Neural cell (in vitro differentiated cells): ENCODE results near the gene SERPINI1. TPM values are rescaled to one million over a fixed set of nuclear protein-coding genes. Genes with fewer than 3 reads are reported as not detected.

Source experiments
- H2AFZ ChIP-seq: fragments of 200-600, 300-800 bp; sonication (generic), shearing (Covaris generic); 2 replicates; pipeline ENCODE4 v1.6.0; 2014; ENCODE audit warnings: low read depth, mild to moderate bottlenecking, antibody characterized with exemption, low read length, moderate library complexity
- H3F3A ChIP-seq: fragments of 200-600 bp; shearing (Covaris generic); 2 replicates; pipeline ENCODE4 v1.6.1; 2016; ENCODE audit warnings: mild to moderate bottlenecking, moderate library complexity, mixed read lengths, antibody characterized with exemption, low read length; ENCODE audit not compliant: insufficient read depth, poor library complexity, severe bottlenecking
- H3K27ac ChIP-seq: fragments of 200-600, 300-800 bp; sonication (generic), shearing (Covaris generic); 2 replicates; pipeline ENCODE4 v1.5.1; 2014; ENCODE audit warnings: mild to moderate bottlenecking, low read length, moderate library complexity
- H3K27me3 ChIP-seq: fragments of 300-800, 200-600 bp; sonication (generic), shearing (Covaris generic); 2 replicates; pipeline ENCODE4 v1.6.0; 2014; ENCODE audit warnings: mild to moderate bottlenecking, low read depth, low read length, moderate library complexity; ENCODE audit not compliant: insufficient read depth
- H3K36me3 ChIP-seq: fragments of 300-800, 200-600 bp; sonication (generic), shearing (Covaris generic); 2 replicates; pipeline ENCODE4 v1.5.1; 2014; ENCODE audit warnings: mild to moderate bottlenecking, antibody characterized with exemption, low read length, moderate library complexity; ENCODE audit not compliant: insufficient read depth
- H3K4me2 ChIP-seq: fragments of 300-800, 200-600 bp; sonication (generic), shearing (Covaris generic); 2 replicates; pipeline ENCODE4 v1.6.0; 2014; ENCODE audit warnings: mild to moderate bottlenecking, low read length
- H3K4me3 ChIP-seq: fragments of 300-800, 200-600 bp; sonication (generic), shearing (Covaris generic); 2 replicates; pipeline ENCODE4 v1.5.1; 2014; ENCODE audit warnings: mild to moderate bottlenecking, low read length, moderate library complexity
- H3K79me2 ChIP-seq: fragments of 200-600 bp; shearing (Covaris generic); replicated peaks from 2 replicates; pipeline ENCODE4 v1.6.0; 2014; ENCODE audit warnings: mild to moderate bottlenecking, low read length, moderate library complexity; ENCODE audit not compliant: insufficient read depth
- H3K9ac ChIP-seq: fragments of 300-800, 200-600 bp; sonication (generic), shearing (Covaris generic); 2 replicates; pipeline ENCODE4 v1.6.1; 2016; ENCODE audit warnings: mild to moderate bottlenecking, low read length, mixed read lengths
- H3K9me2 ChIP-seq: fragments of 200-600 bp; shearing (Covaris generic); 2 replicates; pipeline ENCODE4 v1.6.1; 2016; ENCODE audit warnings: mild to moderate bottlenecking, low read length, mixed read lengths; ENCODE audit not compliant: insufficient read depth
- H3K9me3 ChIP-seq: fragments of 200-600, 300-800 bp; sonication (generic), shearing (Covaris generic); 2 replicates; pipeline ENCODE4 v1.6.1; 2016; ENCODE audit warnings: mild to moderate bottlenecking, mixed run types, low read length, moderate library complexity, mixed read lengths
- H4K20me1 ChIP-seq: fragments of 200-600 bp; shearing (Covaris generic); 2 replicates; pipeline ENCODE4 v1.6.1; 2016; ENCODE audit warnings: mild to moderate bottlenecking, mixed run types; ENCODE audit not compliant: insufficient read depth
- EP300 ChIP-seq: fragments of 450-650 bp; conservative IDR thresholded peaks from 2 replicates; pipeline ENCODE4 v1.6.1; 2014; ENCODE audit warnings: antibody characterized with exemption, mild to moderate bottlenecking, moderate library complexity; ENCODE audit not compliant: poor library complexity, severe bottlenecking
- EZH2 ChIP-seq: fragments of 200-600, 300-800 bp; shearing (Covaris generic), sonication (generic); IDR thresholded peaks from 2 replicates; pipeline ENCODE4 v1.6.1; 2014; ENCODE audit warnings: antibody characterized with exemption, low read length, borderline replicate concordance, mild to moderate bottlenecking; ENCODE audit not compliant: insufficient read depth, poor library complexity, severe bottlenecking
- MXI1 ChIP-seq: fragments of 450-650 bp; conservative IDR thresholded peaks from 2 replicates; pipeline ENCODE4 v1.6.1; 2014; ENCODE audit warnings: antibody characterized with exemption, mild to moderate bottlenecking; ENCODE audit not compliant: poor library complexity, severe bottlenecking
- POLR2AphosphoS5 ChIP-seq: IDR thresholded peaks from 2 replicates; pipeline ENCODE4 v1.6.1; 2012
- RAD21 ChIP-seq: fragments of 450-650 bp; conservative IDR thresholded peaks from 2 replicates; pipeline ENCODE4 v1.6.1; 2014; ENCODE audit warnings: antibody characterized with exemption, mild to moderate bottlenecking, moderate library complexity
- SMC3 ChIP-seq: fragments of 450-650 bp; conservative IDR thresholded peaks from 2 replicates; pipeline ENCODE4 v1.6.1; 2014; ENCODE audit warnings: antibody characterized with exemption, mild to moderate bottlenecking, moderate library complexity; ENCODE audit not compliant: poor library complexity
- TAF1 ChIP-seq: IDR thresholded peaks from 2 replicates; pipeline ENCODE4 v1.6.1; 2012; ENCODE audit warnings: low read depth
- polyA plus RNA-seq: library from polyadenylated mRNA; depleted of rRNA; stranded (reverse); fragments of >200 nt; gene quantifications from 2 replicates; pipeline ENCODE4 v1.2.3, GENCODE V29; 2014
- TF ChIP-seq, protein P1 (sequence below): fragments of 450-650 bp; IDR thresholded peaks from 2 replicates; pipeline ENCODE4 v1.5.1; 2014; ENCODE audit warnings: antibody characterized with exemption, mild to moderate bottlenecking, moderate library complexity; ENCODE audit not compliant: poor library complexity, severe bottlenecking
- TF ChIP-seq, protein P2 (sequence below): IDR thresholded peaks from 2 replicates; pipeline ENCODE4 v1.6.1; 2012; ENCODE audit warnings: borderline replicate concordance

The SERPINI1 gene
- polyA plus RNA-seq, 1 donor from 2014 or later: 150 TPM

DNA sequence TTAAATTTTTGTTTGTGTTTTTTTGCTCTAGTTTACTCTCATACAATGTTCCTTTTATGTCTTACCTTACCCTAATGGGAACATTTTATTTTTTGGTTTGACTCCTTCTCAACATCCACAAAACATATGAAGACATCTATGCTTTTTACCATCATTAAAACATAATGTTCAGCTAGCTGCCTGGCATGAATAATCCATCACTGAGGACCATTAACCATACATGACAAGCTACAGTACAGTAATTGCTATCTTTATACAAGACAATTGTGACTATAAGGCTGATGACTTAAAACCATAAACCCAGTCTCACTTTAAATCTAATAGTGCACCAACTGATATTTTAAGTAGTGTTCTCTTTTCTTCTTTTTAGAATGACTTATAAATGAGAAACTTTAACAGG, 13.7 kb downstream of the SERPINI1 start:
- H3K79me2 ChIP-seq: no peaks in the 10 kb centered on the region
- no peak overlapping the region for H3K9ac ChIP-seq
- H3K36me3 ChIP-seq: no peaks in the 10 kb centered on the region
- no peaks in the 10 kb centered on the region for H3K9me2 ChIP-seq
- no peaks in the 10 kb centered on the region for H3K27me3 ChIP-seq
- no peaks in the 10 kb centered on the region for H4K20me1 ChIP-seq
- peaks cover 6% of the 10 kb centered on the region for H3F3A ChIP-seq
- peak overlapping the region; percentile 41 for H3K4me3 ChIP-seq
- TF ChIP-seq POLR2AphosphoS5: peak; percentile 76
- TF ChIP-seq, protein P1, sequence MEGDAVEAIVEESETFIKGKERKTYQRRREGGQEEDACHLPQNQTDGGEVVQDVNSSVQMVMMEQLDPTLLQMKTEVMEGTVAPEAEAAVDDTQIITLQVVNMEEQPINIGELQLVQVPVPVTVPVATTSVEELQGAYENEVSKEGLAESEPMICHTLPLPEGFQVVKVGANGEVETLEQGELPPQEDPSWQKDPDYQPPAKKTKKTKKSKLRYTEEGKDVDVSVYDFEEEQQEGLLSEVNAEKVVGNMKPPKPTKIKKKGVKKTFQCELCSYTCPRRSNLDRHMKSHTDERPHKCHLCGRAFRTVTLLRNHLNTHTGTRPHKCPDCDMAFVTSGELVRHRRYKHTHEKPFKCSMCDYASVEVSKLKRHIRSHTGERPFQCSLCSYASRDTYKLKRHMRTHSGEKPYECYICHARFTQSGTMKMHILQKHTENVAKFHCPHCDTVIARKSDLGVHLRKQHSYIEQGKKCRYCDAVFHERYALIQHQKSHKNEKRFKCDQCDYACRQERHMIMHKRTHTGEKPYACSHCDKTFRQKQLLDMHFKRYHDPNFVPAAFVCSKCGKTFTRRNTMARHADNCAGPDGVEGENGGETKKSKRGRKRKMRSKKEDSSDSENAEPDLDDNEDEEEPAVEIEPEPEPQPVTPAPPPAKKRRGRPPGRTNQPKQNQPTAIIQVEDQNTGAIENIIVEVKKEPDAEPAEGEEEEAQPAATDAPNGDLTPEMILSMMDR: no peak
- peak; percentile 83 for TF ChIP-seq EP300
- no peak for TF ChIP-seq TAF1
- TF ChIP-seq, protein P2, sequence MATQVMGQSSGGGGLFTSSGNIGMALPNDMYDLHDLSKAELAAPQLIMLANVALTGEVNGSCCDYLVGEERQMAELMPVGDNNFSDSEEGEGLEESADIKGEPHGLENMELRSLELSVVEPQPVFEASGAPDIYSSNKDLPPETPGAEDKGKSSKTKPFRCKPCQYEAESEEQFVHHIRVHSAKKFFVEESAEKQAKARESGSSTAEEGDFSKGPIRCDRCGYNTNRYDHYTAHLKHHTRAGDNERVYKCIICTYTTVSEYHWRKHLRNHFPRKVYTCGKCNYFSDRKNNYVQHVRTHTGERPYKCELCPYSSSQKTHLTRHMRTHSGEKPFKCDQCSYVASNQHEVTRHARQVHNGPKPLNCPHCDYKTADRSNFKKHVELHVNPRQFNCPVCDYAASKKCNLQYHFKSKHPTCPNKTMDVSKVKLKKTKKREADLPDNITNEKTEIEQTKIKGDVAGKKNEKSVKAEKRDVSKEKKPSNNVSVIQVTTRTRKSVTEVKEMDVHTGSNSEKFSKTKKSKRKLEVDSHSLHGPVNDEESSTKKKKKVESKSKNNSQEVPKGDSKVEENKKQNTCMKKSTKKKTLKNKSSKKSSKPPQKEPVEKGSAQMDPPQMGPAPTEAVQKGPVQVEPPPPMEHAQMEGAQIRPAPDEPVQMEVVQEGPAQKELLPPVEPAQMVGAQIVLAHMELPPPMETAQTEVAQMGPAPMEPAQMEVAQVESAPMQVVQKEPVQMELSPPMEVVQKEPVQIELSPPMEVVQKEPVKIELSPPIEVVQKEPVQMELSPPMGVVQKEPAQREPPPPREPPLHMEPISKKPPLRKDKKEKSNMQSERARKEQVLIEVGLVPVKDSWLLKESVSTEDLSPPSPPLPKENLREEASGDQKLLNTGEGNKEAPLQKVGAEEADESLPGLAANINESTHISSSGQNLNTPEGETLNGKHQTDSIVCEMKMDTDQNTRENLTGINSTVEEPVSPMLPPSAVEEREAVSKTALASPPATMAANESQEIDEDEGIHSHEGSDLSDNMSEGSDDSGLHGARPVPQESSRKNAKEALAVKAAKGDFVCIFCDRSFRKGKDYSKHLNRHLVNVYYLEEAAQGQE: no peak
- no peaks in the 10 kb centered on the region for H3K9me3 ChIP-seq
- H2AFZ ChIP-seq: no peak overlapping the region
- peak overlapping the region; percentile 71 for H3K27ac ChIP-seq
- peak overlapping the region; percentile 29 for H3K4me2 ChIP-seq

DNA sequence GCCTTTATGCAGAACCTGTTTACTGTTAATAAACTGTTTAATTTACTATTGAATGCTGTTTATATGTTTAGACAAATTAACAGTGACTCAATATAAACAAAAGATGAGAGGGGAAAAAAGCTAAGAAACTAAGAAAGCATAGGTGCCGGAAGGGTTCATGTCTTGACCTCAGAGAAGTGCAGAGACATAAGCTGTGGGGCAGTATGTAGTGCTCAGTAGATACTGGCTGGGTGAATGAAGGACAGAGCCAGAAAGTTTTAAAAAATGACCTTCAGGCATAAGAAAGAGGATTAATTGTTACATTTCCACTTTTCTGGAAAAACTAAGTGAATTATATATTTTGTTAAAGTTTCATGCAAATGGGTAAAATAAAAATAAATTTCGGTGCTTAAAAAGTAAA, 14.2 kb downstream of the SERPINI1 start:
- Histone ChIP-seq H3F3A (peaks cover 6% of the 10 kb centered on the region), H3K36me3 (no peaks in the 10 kb centered on the region), H3K27ac (peak overlapping the region; percentile 71), H4K20me1 (no peaks in the 10 kb centered on the region), H3K9ac (no peak overlapping the region), H2AFZ (no peak overlapping the region), H3K27me3 (no peaks in the 10 kb centered on the region), H3K4me3 (peak overlapping the region; percentile 41), H3K79me2 (no peaks in the 10 kb centered on the region), H3K9me3 (no peaks in the 10 kb centered on the region), H3K9me2 (no peaks in the 10 kb centered on the region), H3K4me2 (peak overlapping the region; percentile 29)
- TF ChIP-seq SMC3 (no peak), MXI1 (no peak), RAD21 (no peak), EP300 (no peak), POLR2AphosphoS5 (no peak), TAF1 (no peak), EZH2 (no peak)
- TF ChIP-seq, protein P1: no peak
- TF ChIP-seq, protein P2: no peak
